Ishikawa (cell line): Measurements from ENCODE around the gene MBNL1.

ENCODE experiments used
- CEBPB ChIP-seq: IDR thresholded peaks from 2 replicates; pipeline ENCODE4 v1.6.1; 2012
- CREB1 ChIP-seq: IDR thresholded peaks from 2 replicates; pipeline ENCODE4 v1.6.1; 2012; ENCODE audit warnings: low read depth
- EGR1 ChIP-seq: IDR thresholded peaks from 2 replicates; pipeline ENCODE4 v1.6.1; 2012
- EP300 ChIP-seq: IDR thresholded peaks from 2 replicates; pipeline ENCODE4 v1.6.1; 2012; ENCODE audit warnings: borderline replicate concordance
- FOXM1 ChIP-seq: IDR thresholded peaks from 2 replicates; pipeline ENCODE4 v1.6.1; 2012; ENCODE audit warnings: low read depth, borderline replicate concordance
- MAX ChIP-seq: IDR thresholded peaks from 2 replicates; pipeline ENCODE4 v1.6.1; 2012
- NFIC ChIP-seq: IDR thresholded peaks from 2 replicates; pipeline ENCODE4 v1.6.1; 2012
- RAD21 ChIP-seq: IDR thresholded peaks from 2 replicates; pipeline ENCODE4 v1.6.1; 2012; ENCODE audit warnings: low read depth
- REST ChIP-seq: IDR thresholded peaks from 2 replicates; pipeline ENCODE4 v1.6.1; 2012; ENCODE audit warnings: low read depth, mild to moderate bottlenecking
- TAF1 ChIP-seq: IDR thresholded peaks from 2 replicates; pipeline ENCODE4 v1.6.1; 2012; ENCODE audit warnings: low read depth, mild to moderate bottlenecking
- TCF12 ChIP-seq: IDR thresholded peaks from 2 replicates; pipeline ENCODE4 v1.6.1; 2012; ENCODE audit warnings: low read depth
- TEAD4 ChIP-seq: IDR thresholded peaks from 2 replicates; pipeline ENCODE4 v1.6.1; 2012
- USF1 ChIP-seq: IDR thresholded peaks from 2 replicates; pipeline ENCODE4 v1.6.1; 2012
- YY1 ChIP-seq: IDR thresholded peaks from 2 replicates; pipeline ENCODE4 v1.6.1; 2012; ENCODE audit warnings: low read depth

- TF ChIP-seq TEAD4 (no peak), NFIC (no peak), EGR1 (no peak), USF1 (no peak), MAX (no peak), CEBPB (no peak), YY1 (no peak), REST (no peak), FOXM1 (no peak), TCF12 (no peak), RAD21 (no peak), EP300 (no peak), CREB1 (no peak), TAF1 (no peak)
Measured at GRCh38 chr3:152313914-152314313, 45.2 kb downstream of the MBNL1 start.
